HG03442 (cell line): ENCODE data around the gene COLQ.
"Not testable (repeated sequence)": the region's sequence is repeated elsewhere in the genome, so short reads cannot be mapped to it uniquely, and the experiment has no call there.

Source experiments
- ATAC-seq: cut with Tn5 transposase; IDR thresholded peaks from one replicate; pipeline ENCODE4 v1.9.1; 2021; ENCODE audit warnings: mild to moderate bottlenecking, moderate library complexity; ENCODE audit not compliant: unreplicated experiment

The COLQ gene

GRCh38 chr3:15521573-15521965 is at the start of gene COLQ:
COLQ (minus strand) TSS chr3:15521706; CDS start chr3:15521625, 81 bp downstream.
- ATAC-seq = no peak

DNA sequence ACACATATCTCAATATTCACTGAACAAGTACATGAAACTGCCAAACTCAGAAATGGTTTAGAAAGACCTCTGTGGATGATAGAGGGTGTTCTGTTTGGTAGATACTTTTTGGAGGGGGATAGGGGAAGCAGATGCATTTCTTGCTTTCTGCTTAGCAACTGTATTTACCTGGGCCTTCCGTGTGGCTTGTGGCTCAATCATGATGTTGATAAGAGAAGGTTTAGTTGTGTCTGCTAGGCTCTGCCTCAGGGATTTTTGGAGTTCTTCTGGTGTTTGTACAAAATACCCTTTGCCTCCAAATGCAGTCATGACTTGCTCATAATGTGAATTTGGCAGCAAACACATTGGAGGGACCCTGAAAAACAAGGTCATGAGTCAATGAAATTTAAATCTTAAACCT is 41.7 kb upstream of the COLQ start:
- ATAC-seq = no peak

DNA sequence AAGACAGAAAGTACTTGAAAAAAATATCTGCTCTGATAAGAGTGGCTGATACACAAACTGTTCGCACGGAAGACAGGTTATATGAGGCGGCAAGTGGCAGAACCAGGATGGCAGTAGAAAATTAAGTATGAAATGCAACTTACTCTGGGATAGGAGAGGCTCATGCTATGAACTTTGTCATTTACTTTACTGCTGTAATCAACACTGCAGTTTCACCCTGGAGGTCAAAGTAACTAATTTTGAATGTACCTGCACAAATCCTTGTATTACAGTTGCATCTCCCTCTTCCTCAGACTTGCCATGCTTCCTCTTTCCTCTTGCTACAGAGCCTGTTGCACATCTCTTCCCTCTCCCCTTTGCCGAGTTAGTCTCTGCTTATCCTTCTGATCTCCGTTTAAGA is 41.1 kb upstream of the COLQ start:
- ATAC-seq = no peak

- ATAC-seq = no peak
These were observed 37.1 kb upstream of the COLQ start for GRCh38 chr3:15558581-15558980.

DNA sequence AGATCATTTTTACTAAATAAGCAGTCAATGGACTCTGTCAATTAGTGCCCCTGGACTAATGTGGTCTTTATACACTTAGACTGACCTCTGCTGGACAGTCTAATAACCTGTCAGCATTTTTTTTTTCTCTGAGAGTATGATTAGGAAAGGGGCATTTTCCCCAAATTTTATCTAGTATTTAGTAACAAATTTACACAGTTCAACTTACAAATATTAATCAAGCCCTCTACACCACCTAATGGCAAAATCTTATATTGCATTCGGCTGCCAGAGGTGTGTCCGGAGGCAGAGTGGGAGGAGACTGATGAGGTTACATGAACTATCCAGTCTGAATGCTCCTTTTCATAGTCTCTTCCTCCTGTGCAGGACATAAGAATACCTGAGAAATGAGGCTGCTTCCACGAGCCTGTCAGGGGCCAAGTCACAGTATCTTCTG is 36.0 kb upstream of the COLQ start:
- ATAC-seq = peak; percentile 57

DNA sequence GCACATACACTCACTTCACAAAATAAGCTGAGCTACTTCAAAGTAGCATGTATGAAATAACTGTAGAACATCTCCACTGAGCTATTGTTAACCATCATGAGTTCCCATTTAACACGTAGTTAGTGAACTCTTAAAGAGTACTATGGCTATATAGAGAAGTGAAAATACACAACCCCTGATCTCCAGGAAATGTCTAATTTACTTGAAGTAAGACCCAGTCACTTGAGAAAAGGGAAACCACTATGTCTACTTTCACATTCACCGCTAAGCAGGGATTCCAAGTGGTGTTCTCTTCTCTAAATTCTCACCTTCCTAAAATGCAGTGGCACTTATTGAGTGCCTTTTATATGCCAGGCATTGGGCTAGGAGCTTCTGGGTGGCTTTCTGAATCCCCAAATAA is 35.0 kb upstream of the COLQ start:
- peak; percentile 87 for ATAC-seq

DNA sequence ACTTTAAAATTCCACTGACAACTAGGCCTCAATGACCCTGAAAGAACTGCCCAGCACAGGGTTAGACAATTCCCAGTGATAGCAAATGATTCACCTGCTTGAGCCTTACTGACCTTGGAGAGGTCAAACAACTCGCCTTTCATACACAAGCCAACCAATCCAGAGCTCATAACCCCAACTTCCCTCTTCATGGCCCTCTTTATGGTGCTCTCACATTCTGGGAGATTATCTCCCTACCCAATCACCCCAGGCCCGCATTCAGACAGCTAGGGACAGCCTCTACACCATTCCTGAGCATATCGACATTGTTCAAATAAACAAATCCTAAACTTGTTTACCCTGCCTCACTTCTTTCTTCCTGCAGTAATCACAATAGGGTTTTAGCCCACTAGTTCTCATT is 32.2 kb upstream of the COLQ start:
- ATAC-seq = no peak

- ATAC-seq = no peak
These were observed 30.4 kb upstream of the COLQ start for GRCh38 chr3:15551902-15552301.

- ATAC-seq = no peak
These were observed 28.3 kb upstream of the COLQ start for GRCh38 chr3:15549846-15550245.

DNA sequence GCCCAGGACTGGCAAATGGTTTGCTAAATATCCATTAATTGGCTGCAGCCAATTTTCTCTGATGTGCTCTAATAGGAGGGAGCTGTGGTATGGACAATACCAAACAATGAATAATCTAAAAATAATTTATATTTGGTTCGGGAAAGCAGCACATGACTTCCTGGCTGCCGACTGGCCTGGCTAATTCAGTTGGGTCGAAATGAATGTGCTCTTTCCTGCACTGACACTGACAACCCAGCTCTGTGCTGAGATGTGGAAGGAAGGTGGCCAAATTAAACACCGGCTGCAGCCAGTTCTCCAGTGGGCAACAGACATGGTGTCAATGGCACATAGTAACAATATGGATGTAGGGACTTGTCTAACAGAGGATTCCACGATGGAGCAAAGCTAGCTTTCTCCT is 21.1 kb upstream of the COLQ start:
- ATAC-seq = no peak

GRCh38 chr3:15541371-15541770 is 19.9 kb upstream of the COLQ start:
- ATAC-seq = no peak

DNA sequence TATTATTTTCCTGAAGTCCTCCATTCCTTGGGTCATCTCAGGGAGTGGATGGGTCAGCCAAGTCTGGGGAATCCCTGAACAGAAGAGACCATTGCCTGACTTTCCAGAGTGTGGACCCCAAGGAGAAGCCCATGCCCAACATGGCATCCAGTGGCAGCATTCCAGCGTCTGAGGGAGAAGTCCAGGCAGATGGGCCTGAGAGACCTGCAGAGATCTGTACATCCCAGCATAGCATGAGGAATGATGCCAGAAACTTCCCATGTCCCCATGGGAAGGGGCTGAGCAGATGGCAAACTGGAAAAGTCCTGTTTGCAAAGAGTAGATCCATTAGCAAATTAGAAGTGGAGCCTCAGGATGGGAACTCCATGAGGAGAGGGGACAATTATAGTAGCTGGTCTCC is 17.6 kb upstream of the COLQ start:
- ATAC-seq = no peak

DNA sequence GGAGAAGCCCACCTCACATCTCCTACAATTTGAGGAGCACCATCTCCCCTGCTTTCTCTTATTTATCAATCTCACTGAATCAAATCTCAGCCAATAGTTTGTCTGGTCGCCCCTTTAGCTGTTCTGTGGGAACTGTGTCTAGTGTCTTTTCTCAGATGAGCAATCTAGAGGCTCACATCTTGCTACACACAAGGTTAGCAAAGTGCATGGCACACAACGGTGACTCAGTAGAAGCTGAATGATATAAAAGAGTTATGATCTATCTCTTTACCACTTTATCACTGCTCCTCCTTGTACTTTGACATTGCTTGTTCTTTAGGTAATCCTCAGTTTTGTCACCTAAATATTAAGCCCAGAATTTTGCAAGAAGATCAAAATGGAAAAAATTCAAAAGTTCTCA is 16.8 kb upstream of the COLQ start:
- ATAC-seq = no peak

DNA sequence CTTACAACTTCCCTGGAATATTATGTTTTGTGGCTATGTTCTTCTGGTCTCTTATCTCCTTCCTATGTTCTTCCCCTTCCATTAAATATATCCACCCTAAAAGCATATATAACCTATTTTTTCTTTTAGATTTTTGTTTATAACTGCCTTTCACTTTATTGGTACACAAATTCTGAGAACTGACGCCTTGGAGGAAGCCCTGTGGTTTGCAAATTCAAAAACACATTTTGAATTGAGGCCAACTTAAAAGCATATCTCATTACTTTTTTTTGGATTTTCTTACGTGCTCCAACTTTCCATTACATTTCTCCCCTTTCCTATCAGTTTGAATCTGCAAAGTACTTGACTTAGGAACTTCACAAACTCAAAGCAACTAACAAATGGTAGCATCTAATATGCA is 15.3 kb upstream of the COLQ start:
- no peak for ATAC-seq

DNA sequence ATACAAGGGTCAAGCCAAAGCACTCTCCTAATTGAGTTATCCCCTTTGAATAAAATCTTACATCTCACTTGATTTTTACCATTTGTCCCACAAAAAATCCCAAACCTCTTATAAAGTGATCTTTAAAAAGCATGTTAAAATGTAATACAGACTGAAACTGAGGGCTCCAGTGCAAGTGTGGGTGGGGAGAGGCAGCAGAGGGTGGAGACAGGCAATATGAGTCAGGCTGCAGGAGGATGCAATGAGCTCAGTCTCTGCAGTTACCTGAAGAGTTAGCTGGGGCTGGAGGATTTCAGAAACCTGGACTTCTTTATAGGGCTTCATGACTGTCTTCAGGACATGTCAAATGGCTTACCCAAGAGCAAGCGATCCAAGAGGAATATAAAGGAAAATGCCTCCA is 14.2 kb upstream of the COLQ start:
- peak; percentile 59 for ATAC-seq

- ATAC-seq = not testable (repeated sequence)
These were observed 11.1 kb upstream of the COLQ start for GRCh38 chr3:15532614-15533013.

DNA sequence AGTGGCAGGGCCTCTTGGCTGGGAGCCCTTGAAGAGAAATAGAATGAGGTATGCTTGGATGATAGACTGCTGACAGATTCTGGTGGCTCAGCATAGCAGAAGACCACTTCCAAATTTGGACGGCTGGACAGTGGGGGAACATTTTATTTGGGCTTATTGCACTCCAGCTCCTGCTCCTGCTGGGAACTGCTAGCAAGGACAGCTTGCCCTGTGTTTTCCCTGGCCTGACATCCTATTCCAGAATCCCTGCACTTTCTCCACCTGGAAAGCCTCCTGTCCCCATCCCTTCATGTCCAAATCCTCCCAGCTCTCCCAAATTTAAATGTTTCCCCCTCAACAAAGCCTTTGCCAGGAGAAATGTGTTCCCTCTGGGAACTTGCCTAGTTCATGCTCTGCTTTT is 9.8 kb upstream of the COLQ start:
- ATAC-seq = no peak

DNA sequence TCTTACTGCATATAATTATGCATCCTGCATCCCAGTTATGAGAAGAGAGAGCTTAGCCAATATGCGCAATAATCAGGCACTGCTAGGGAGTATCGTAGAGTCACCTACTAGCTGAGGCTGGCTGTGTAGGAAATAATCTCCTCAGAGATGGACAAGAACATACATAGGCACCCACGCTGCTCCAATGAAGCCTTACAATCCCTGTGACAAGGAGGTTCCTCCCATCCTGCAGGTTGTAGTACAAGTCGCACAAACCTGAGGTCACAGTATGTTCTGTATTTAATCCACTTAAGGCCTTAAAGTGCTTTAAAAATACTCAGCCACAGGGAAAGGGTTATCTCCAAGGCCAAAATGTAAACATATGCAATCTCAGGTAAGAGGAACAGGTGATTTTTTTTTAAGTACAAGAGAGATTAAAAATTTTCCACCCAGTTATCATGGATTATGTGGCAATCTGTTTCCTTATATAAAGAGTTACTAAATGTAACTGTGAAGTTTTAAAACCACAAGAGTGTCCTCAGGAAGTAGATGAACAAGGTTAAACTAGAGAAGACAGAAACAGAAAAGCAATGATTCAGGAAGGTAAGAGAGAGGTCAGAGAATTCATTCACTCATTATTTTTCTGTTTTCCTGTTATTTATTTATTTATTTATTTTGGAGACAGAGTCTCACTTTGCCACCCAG is 7.5 kb upstream of the COLQ start:
- no peak for ATAC-seq

- no peak for ATAC-seq
These were observed 5.5 kb upstream of the COLQ start for GRCh38 chr3:15527031-15527459.

DNA sequence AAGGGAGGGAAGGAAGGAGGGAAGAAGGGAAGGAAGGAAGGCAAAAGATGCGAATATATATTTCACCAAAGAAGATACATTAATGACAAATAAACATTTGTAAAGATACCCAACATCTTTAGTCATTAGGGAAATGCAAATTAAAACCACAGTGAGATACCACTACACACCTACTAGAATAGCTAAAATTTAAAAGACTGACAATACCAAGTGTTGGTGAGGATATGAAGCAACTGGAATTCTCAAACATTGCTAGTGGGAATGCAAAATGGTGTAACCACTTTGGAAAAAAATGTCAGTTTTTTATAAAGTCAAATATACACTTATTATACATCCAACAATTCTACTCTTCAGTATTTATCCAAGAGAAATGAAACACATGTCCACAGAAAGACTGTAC is 4.3 kb upstream of the COLQ start:
- ATAC-seq = no peak

- ATAC-seq = no peak
These were observed 2.3 kb upstream of the COLQ start for GRCh38 chr3:15523660-15524417.

DNA sequence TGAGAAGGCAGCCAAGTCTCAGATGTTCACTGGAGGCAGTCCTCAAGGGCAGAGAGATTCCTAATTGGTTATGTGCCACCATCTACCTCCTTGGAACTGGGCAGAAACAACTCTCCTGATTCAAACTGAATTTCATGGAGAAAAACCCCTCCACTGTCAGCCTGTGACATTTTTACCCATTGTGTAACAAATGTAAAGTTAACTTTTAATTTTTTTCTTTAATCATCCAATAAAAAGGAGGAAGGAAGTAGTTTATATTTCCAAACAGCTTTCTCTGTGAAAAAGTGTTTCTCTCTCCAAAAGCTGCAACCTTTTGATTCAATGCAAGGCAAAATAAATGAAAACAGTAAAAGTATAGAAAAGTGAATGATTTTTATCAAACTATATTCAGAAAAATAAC is 510 bp upstream of the COLQ start:
- ATAC-seq = no peak
